Activated CD4-positive, alpha-beta T cell treated with anti-CD3 and anti-CD28 coated beads, Interleukin-2, amount 50 U/mL, for 4 hours (primary cell): ENCODE data around the gene PROX2.

ENCODE experiments used
- DNase-seq, 2 experiments: peaks; one replicate each; pipeline ENCODE4 v3.0.0-alpha.2; 2020

The PROX2 gene

GRCh38 chr14:74875941-74876913 lies at the start of gene PROX2:
TSS of gene PROX2 (minus strand) at chr14:74876145. CDS start at chr14:74863834, 12,311 bp downstream.
- no peak for DNase-seq

- no peak for DNase-seq
Observed at GRCh38 chr14:74924061-74924460, 48.1 kb upstream of the PROX2 start.

DNA sequence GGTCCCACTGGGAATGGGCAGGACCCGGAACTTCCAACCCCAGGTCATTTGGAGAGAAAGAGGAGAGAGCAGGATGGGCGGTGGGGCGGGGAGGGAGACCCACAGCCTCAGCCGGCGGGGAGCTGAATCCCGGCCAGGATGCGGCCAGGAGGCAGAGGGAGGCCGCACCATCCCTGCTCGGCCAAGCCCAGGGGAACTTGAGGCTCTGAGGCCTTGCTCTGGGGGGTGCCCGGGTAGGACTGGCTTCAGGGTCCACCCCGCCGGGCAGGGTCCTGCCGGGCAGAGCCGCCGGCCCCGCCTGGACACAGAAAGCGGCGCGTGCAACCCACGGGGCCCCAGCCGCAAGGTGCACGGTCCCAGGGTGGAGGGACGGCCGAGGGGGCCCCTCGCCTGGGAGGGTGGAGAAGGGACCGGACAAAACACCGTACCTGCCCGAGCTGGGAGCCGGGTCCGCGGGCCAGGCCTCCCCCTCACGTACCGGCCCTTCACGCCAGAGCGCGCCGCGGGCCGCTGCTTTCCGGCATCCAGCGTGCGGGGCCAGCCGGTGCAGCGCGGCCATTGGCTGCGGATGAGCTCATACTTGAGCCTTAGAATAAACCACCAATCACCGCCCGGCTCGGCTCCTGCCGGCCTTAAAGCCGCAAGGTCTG lies 46.9 kb upstream of the PROX2 start, which contains the start of gene RPS6KL1:
TSS of gene RPS6KL1 (minus strand) at position 509 of the 650 bp plus-strand sequence. CDS start 1,719 bp downstream, outside the sequence.
- peak; percentile 48 to 51 for DNase-seq

DNA sequence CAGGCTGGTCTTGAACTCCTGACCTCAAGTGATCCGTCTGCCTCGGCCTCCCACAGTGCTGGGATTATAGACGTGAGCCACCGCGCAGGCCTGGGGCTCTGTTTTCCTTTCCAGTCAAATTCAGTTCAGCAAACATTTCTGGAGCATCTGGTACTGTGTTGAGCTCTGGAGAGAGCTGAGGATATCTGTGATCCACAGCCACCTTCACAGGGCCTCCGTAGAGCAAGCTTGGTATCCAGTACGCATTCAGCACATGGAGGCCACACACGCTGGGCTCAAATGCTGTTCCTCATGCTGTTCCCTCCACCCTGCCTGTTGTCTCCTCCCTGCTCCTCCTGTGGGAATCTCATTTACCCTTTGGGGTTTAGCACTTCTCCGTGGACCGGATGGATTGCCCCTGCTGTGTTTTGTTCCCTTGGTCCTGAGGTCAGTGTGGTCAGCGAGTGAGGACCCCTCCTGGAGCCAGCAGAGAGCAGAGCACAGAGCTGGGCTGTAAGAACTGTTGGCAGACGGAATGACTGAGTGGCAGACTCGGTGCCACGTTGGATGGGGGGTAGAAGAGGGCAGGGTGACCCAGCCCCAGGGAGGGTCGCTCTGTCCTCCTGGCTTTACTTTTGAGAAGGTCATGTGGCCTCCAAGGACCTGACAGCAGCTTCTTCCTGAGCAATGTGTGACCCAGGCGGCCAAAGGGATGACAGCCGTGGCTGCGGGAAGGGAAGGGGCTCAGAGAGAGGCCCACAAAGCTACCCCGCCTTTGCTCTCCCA lies 46.2 kb upstream of the PROX2 start:
- no peak for DNase-seq

DNA sequence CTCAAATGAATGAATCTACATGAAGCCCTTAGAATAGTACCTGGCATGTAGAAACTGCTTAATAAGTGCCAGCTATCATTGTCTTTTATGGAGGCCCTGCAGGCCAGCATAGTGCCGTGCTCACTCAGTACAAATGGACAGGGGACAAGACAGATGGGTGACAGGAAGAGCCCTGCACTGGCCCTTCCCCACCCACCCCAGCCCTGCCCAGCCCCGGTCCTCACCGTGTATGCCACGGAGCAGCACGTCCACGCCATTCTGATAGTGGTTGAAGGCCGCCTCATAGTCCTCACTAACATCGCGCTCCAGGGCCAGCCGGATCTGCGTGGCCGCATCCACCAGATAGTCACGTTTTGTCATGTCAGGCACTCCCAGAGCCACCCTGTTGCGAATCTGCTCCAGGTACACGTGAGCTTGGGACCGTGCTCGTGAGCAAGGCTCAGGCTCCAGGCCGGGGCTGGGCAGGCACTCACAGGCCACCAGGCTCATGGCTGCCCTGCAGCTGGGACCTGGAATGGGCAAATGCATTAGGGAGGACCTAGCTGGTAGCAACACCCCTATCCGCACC lies 45.2 kb upstream of the PROX2 start:
- DNase-seq, result no peak

DNA sequence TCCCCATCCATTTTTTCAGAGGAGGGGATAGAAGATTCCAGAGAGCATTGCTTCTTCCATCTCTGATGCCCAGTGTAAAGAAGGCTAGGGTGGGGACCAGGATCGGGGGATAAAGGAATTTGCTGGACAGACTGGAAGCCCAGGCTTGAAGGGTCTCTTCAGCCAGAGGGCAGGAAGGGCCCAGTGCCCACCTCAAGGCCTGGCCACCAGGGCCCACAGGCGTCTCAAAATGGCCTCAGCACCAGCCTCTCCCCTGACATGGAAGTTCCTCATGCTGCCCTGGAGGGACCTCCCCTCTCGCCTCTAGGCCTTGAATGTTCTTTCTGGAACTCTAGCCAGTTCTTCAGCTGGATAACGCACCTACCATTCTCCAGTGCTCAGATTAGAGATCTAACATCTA lies 44.3 kb upstream of the PROX2 start:
- no peak for DNase-seq

DNA sequence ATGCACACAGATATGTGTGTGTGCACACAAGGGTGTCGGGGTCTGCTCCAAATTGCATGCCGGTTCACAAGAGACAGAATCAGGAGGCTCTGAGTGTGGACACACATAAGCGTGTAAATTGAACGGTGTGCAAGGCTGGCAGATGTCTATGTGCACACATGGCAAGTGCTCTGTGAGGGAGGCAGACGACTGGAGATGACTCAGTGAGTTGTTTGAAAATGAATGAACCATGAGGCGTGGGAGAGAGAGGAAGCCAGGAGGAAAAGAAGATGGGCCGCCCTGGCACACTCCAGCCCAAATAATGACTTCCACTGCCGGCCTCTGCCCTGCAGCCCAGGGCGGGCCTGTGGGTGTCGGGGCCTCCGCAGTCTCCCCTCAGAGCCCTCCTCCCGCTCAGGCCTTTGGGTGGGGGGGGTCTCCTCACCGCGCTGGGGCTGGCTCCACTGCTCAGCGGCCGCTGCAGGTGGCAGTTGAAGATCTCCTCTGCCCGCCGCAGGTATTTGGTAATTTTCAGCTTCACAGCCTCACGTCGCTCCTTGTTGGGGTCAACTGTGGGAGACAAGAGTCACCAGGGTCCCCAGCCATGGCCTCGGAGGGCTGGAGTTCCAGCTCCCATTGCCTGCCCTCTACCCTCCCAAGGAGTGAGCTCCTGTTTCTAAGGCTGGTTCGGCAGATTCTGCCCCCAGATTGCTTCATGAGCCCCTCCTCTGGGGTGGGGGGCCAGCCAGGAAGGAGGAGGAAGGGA lies 43.6 kb upstream of the PROX2 start:
- DNase-seq, result no peak

- no peak for DNase-seq
Observed at GRCh38 chr14:74918380-74918779, 42.4 kb upstream of the PROX2 start.

GRCh38 chr14:74917646-74918081 lies 41.7 kb upstream of the PROX2 start:
- DNase-seq, result no peak

DNA sequence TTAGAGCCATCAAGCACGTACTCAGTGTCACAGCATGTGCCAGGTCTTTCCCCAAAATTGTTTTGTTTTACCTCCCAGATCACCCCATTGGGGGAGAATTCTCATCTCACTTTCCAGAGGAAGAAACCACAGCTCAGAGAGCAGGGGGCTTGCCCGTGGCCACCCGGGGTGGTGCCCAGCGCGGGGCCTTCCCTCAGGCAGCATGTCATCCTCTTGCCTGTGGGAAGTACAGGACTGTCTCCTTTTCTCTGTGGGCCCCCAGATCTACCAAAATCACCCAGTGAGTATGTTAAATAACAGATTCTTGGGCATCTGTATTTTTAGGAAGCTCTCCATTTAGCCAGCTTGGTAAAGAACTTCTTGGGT lies 41.2 kb upstream of the PROX2 start:
- DNase-seq, result no peak

DNA sequence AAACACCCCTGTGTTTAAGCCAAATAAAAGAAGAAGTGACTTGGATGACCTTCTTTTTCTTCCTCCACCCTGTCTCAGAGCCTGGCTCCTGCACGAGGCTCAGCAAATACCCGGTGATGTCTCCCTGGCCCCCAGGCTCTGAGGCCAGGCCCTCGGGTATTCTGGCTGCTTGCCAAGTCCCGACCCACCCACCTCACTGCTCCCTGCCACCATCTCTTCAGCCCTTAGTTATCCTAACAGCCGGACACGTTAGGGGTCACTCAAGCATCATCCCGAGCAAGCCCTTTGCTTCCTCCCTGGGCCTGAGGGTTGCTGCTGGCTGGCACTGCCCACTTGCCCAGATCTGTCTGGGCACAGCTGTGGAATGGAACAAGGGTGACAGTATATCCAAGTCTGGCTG lies 39.9 kb upstream of the PROX2 start:
- no peak for DNase-seq

DNA sequence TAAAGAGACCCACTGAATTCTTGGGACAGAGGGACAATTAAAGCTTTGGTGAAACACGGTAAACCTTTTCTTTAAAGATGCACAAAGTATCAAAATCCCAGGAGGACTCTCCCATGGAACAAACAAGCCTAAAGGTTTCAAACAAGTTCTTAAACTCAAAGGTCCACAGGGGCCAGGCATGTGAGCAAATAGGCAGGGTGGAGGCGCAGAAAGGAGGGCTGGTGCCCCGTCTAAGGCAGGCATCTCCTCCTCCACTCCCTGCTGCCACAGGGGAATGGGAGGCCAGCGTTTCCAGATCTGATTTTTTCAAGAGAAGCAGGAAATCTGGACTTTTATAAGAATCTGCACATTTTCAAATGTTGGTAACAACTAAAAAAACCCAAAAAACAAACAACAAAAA lies 39.5 kb upstream of the PROX2 start:
- no peak for DNase-seq

DNA sequence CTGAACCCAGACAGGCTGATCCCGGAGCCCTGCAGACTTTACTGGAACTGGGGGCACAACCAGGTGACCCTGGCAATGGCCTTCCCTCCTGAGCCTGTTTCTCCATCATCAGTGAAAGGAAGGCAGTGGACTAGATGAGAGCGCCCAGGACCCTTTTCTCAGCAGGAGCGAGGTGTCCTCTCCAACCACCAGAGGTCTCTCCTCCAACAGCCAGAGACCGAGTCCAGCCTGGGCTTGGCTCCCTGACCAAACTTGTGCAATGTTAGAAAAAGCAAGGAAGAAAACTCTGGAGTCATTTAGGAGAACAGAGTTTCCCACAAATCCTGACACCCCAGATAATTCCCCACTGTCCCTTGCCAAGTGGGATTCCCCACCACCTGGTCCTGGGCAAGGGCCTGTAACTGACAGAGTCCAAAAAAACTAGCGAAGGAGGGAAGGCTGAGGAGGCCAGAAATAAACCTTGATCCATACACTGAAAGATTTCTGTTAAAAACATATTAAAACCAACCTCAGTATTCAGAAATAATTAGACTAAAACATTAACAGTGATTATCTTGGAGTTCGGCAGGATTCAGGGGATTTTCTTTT lies 38.1 kb upstream of the PROX2 start:
- DNase-seq, result no peak

- DNase-seq, result no peak
Observed at GRCh38 chr14:74913393-74913910, 37.5 kb upstream of the PROX2 start.

- DNase-seq, result no peak
Observed at GRCh38 chr14:74912801-74913200, 36.9 kb upstream of the PROX2 start.

DNA sequence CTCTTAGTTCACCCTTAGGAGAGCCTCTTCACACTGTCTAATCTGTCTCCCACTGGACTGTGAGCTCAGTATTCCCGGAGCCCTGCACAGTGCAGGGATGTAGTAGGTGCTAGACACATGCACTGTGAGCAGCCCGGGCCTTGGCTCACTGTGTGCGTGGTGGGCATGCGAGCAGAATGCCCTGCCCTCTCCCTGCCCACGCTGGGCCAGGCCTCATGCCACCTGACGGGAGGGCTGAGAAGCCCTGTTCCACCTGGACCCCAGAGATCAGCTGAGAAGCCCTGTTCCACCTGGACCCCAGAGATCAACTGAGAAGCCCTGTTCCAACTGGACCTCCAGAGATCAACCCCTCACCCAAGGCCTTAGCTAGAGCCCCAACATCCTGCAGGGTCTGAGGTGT lies 36.2 kb upstream of the PROX2 start:
- no peak for DNase-seq

DNA sequence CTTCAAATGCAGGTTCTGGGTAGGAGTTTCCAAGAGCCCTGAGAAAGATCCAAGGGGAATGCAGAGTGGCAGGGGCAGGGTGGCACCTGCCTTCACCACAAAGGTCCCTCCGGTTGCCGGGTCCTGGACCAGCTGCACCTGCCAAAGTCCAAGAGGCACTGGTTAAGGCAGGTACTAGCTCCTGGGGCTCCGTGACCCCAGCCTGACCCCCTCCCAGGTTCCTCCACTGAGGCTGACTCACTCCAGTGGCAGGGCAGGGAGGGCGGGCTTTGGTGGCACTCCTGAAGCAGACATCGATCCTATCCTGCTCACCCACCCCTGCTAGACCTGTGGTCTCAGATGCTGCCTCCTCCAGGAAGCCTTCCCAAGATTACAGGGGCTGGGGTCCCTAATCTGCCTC lies 35.8 kb upstream of the PROX2 start:
- DNase-seq, result no peak

GRCh38 chr14:74911221-74911620 lies 35.3 kb upstream of the PROX2 start:
- DNase-seq, result no peak

DNA sequence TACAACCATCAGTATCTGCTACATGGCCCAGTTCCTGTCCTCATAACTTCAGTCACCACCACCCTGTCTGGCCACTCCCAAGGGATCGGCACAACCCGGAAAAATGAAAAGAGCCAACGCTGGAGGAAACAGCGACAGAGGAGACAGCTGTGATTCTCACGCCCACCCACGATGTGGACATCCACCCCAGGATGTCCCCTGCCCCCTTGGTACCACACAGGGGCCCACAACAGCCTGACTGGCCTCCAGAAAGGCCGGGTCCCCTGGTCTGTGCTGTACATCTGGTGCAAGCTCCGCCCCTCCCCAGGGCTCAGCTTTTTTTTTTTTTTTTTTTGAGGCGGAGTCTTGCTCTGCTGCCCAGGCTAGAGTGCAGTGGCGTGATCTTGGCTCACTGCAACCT lies 34.6 kb upstream of the PROX2 start:
- DNase-seq, result no peak

DNA sequence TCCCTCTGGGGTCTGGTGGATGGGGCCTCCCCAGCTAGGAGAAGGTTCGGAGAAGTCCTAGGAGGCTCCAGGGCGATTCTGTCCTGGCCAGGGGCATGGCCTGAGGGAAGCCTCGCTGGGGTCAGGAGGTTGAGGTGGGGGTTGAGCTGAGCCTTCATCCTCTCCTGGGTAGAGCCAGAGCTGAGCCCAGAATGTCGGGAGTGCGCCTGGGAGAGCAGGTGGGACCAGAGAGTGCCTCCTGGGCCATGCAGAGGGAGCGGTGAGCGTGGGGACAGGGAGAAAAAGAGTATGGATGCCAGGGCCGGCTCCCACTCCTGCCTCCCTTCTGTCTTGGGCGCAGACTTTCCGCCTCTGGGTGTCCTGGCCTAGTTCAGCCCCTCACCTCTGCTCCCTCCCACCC lies 34.0 kb upstream of the PROX2 start:
- no peak for DNase-seq

GRCh38 chr14:74909501-74909900 lies 33.6 kb upstream of the PROX2 start:
- no peak for DNase-seq
